Measurements from ENCODE around the gene PDLIM7.

DNA sequence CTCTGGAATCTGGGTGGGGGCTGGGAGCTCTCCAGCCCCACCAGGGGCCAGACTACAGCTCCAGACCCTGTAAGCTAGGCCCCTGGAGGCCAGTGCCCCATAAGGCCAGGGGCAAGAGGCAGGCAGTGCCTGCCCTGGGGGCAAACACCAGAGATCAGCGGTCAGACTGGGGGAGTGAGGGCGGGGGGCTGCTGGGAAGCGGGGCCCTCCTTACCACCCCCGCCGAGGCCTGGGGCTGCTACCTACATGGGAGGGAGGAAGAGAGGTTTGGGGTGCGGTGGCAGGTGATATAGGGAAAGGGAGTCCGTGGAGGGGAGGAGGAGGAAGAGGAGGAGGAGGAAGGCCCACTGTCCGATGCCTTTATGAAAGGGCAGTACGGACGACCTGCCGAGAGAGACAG lies 38.0 kb downstream of the PDLIM7 start:
- TF ChIP-seq, protein P1, sequence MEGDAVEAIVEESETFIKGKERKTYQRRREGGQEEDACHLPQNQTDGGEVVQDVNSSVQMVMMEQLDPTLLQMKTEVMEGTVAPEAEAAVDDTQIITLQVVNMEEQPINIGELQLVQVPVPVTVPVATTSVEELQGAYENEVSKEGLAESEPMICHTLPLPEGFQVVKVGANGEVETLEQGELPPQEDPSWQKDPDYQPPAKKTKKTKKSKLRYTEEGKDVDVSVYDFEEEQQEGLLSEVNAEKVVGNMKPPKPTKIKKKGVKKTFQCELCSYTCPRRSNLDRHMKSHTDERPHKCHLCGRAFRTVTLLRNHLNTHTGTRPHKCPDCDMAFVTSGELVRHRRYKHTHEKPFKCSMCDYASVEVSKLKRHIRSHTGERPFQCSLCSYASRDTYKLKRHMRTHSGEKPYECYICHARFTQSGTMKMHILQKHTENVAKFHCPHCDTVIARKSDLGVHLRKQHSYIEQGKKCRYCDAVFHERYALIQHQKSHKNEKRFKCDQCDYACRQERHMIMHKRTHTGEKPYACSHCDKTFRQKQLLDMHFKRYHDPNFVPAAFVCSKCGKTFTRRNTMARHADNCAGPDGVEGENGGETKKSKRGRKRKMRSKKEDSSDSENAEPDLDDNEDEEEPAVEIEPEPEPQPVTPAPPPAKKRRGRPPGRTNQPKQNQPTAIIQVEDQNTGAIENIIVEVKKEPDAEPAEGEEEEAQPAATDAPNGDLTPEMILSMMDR (IDR thresholded peaks at IDR 0.05; ENCODE audit: low read length), result no peak
- TF ChIP-seq EZH2phosphoT487 (IDR thresholded peaks at IDR 0.05; ENCODE audit: low read length) (no peak), EZH2 (optimal IDR thresholded peaks at IDR 0.05; ENCODE audit: low read depth, low read length) (no peak)

Measured in MM.1S (cell line).